Adipocyte (in vitro differentiated cells): ENCODE results near the gene SLCO3A1.

Source experiments
- DNase-seq: peaks from one replicate; pipeline ENCODE4 v3.0.0-alpha.2; 2015; ENCODE audit warnings: low read depth
- H3K27me3 ChIP-seq: replicated peaks from 2 replicates; pipeline ENCODE4 v1.7.0; 2013; ENCODE audit warnings: mild to moderate bottlenecking, low read length, moderate library complexity; ENCODE audit not compliant: control insufficient read depth, insufficient read depth
- H3K36me3 ChIP-seq: 2 replicates; pipeline ENCODE4 v1.7.0; 2013; ENCODE audit warnings: low read length, mild to moderate bottlenecking, moderate library complexity; ENCODE audit not compliant: control insufficient read depth, insufficient read depth, severe bottlenecking
- H3K4me1 ChIP-seq: 2 replicates; pipeline ENCODE4 v1.7.0; 2013; ENCODE audit warnings: mild to moderate bottlenecking, low read length, moderate library complexity; ENCODE audit not compliant: control insufficient read depth, insufficient read depth
- H3K4me3 ChIP-seq: 2 replicates; pipeline ENCODE4 v1.7.0; 2013; ENCODE audit warnings: mild to moderate bottlenecking, low read length, moderate library complexity
- H3K9ac ChIP-seq: 2 replicates; pipeline ENCODE4 v1.7.0; 2013; ENCODE audit warnings: mild to moderate bottlenecking, low read length, moderate library complexity
- H3K9me3 ChIP-seq: 2 replicates; pipeline ENCODE4 v1.7.0; 2013; ENCODE audit warnings: mild to moderate bottlenecking, low read length, moderate library complexity; ENCODE audit not compliant: control insufficient read depth

SLCO3A1 gene

GRCh38 chr15:92012368-92012629 lies 158.8 kb downstream of the SLCO3A1 start:
- Histone ChIP-seq H3K9ac (peak overlapping the region; percentile 12), H3K36me3 (no peaks in the 10 kb centered on the region), H3K4me1 (peaks cover 20% of the 10 kb centered on the region), H3K27me3 (no peaks in the 10 kb centered on the region), H3K9me3 (no peaks in the 10 kb centered on the region), H3K4me3 (peak overlapping the region; percentile 44)
- DNase-seq = no peak

- Histone ChIP-seq H3K9ac (no peak overlapping the region), H3K27me3 (no peaks in the 10 kb centered on the region), H3K4me1 (peaks cover 20% of the 10 kb centered on the region), H3K9me3 (no peaks in the 10 kb centered on the region), H3K36me3 (no peaks in the 10 kb centered on the region), H3K4me3 (no peak overlapping the region)
- DNase-seq = no peak
These were observed 159.4 kb downstream of the SLCO3A1 start for GRCh38 chr15:92012881-92013280.

GRCh38 chr15:92014281-92015030 lies 160.9 kb downstream of the SLCO3A1 start:
- Histone ChIP-seq H3K4me3 (no peak overlapping the region), H3K36me3 (no peaks in the 10 kb centered on the region), H3K9me3 (no peaks in the 10 kb centered on the region), H3K9ac (no peak overlapping the region), H3K27me3 (no peaks in the 10 kb centered on the region), H3K4me1 (peaks cover 16% of the 10 kb centered on the region)
- no peak for DNase-seq

GRCh38 chr15:92017882-92018534 lies 164.5 kb downstream of the SLCO3A1 start:
- Histone ChIP-seq H3K4me3 (no peak overlapping the region), H3K27me3 (no peaks in the 10 kb centered on the region), H3K9me3 (no peaks in the 10 kb centered on the region), H3K4me1 (peaks cover 19% of the 10 kb centered on the region), H3K9ac (no peak overlapping the region), H3K36me3 (no peaks in the 10 kb centered on the region)
- no peak for DNase-seq

GRCh38 chr15:92018535-92019239 lies 165.2 kb downstream of the SLCO3A1 start:
- no peak overlapping the region for H3K4me3 ChIP-seq
- no peaks in the 10 kb centered on the region for H3K27me3 ChIP-seq
- peaks cover 23% of the 10 kb centered on the region for H3K4me1 ChIP-seq
- no peak overlapping the region for H3K9ac ChIP-seq
- H3K36me3 ChIP-seq = no peaks in the 10 kb centered on the region
- no peak for DNase-seq
- H3K9me3 ChIP-seq = no peaks in the 10 kb centered on the region

GRCh38 chr15:92019706-92020105 lies 166.2 kb downstream of the SLCO3A1 start:
- peaks cover 33% of the 10 kb centered on the region for H3K4me1 ChIP-seq
- no peaks in the 10 kb centered on the region for H3K36me3 ChIP-seq
- H3K9me3 ChIP-seq = no peaks in the 10 kb centered on the region
- H3K27me3 ChIP-seq = no peaks in the 10 kb centered on the region
- H3K9ac ChIP-seq = no peak overlapping the region
- DNase-seq = no peak
- no peak overlapping the region for H3K4me3 ChIP-seq

GRCh38 chr15:92020207-92020606 lies 166.7 kb downstream of the SLCO3A1 start:
- Histone ChIP-seq H3K9ac (peak overlapping the region; percentile 57), H3K27me3 (no peaks in the 10 kb centered on the region)

GRCh38 chr15:92020804-92021203 lies 167.3 kb downstream of the SLCO3A1 start:
- Histone ChIP-seq H3K36me3 (no peaks in the 10 kb centered on the region), H3K4me3 (peak overlapping the region; percentile 60), H3K27me3 (no peaks in the 10 kb centered on the region), H3K9ac (peak overlapping the region; percentile 57), H3K9me3 (no peaks in the 10 kb centered on the region), H3K4me1 (peaks cover 34% of the 10 kb centered on the region)
- peak; percentile 46 for DNase-seq

More at GRCh38 chr15:92020207-92020606, 166.7 kb downstream of the SLCO3A1 start:
- no peaks in the 10 kb centered on the region for H3K36me3 ChIP-seq
- no peak for DNase-seq
- no peaks in the 10 kb centered on the region for H3K9me3 ChIP-seq
- H3K4me1 ChIP-seq = peaks cover 34% of the 10 kb centered on the region
- peak overlapping the region; percentile 60 for H3K4me3 ChIP-seq

GRCh38 chr15:92021792-92022191 lies 168.3 kb downstream of the SLCO3A1 start:
- no peak for DNase-seq
- Histone ChIP-seq H3K27me3 (no peaks in the 10 kb centered on the region), H3K9me3 (no peaks in the 10 kb centered on the region), H3K4me3 (no peak overlapping the region), H3K9ac (no peak overlapping the region), H3K36me3 (no peaks in the 10 kb centered on the region), H3K4me1 (peaks cover 34% of the 10 kb centered on the region)

GRCh38 chr15:92023965-92024364 lies 170.5 kb downstream of the SLCO3A1 start:
- peak; percentile 71 for DNase-seq
- H3K9me3 ChIP-seq = no peaks in the 10 kb centered on the region
- H3K4me3 ChIP-seq = no peak overlapping the region
- no peaks in the 10 kb centered on the region for H3K27me3 ChIP-seq
- peaks cover 46% of the 10 kb centered on the region for H3K4me1 ChIP-seq
- no peak overlapping the region for H3K9ac ChIP-seq
- H3K36me3 ChIP-seq = no peaks in the 10 kb centered on the region

GRCh38 chr15:92025706-92026270 lies 172.3 kb downstream of the SLCO3A1 start:
- H3K36me3 ChIP-seq = no peaks in the 10 kb centered on the region
- peaks cover 50% of the 10 kb centered on the region for H3K4me1 ChIP-seq
- H3K4me3 ChIP-seq = no peak overlapping the region
- H3K9ac ChIP-seq = no peak overlapping the region
- no peaks in the 10 kb centered on the region for H3K27me3 ChIP-seq
- DNase-seq = no peak
- H3K9me3 ChIP-seq = no peaks in the 10 kb centered on the region
